ENCODE measurements around the gene UQCC2.
A peak's percentile ranks its signal among the peaks of the same experiment; 100 is the strongest.

The UQCC2 gene

DNA sequence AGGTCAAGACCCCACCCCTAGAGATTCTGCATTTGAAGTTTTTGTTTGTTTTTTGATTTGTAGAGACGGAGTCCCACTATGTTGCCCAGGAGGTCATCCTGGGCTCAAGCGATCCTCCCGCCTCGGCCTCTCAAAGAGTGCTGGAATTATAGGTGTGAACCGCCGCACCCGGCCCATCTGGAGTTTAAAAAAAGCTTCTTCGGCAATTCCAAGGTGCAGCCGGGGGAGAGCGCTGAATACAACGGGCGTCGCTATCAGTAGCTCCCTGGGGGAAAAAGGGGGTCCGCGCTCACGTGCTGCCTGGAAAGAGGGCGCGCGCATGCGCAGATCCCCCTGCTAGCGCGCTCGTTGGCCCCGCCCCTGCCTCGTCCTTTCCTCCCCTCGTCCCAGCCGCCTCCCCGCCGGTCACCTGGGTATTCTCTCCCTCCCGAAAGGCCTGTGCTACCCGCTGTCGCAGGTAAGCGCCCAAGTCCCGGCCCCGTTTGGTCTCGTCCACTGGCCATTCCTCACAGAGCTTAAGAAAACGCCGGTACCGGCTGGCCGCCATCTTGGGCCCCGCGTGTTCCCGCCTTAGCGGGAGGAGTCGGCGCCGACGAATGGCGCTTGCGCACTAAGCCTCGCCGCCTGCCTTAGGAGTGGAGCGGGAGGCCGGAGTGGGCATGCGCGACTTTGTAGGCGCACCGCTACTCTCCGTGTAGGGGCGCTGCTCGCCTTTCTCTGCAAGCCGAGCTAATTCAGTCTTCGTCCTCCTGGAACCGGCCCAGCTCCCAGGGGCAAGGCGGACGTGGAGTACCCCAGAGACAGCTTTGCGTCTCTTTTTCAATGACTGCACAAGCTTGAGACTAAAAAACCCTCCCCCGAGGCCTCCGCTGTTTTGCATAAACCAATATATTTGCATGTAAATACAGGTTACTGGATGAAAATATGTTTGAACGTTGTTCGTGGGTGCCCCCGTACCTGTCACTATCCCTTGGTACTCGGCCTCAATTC, at the start of gene UQCC2:
UQCC2 (minus strand) TSS at position 561 of the 990 bp plus-strand sequence; CDS start at position 547, 14 bp downstream.
- DNase-seq: peak; percentile 95

GRCh38 chr6:33759887-33760629, 48.6 kb upstream of the UQCC2 start:
- DNase-seq: no peak

GRCh38 chr6:33758815-33759216, 47.3 kb upstream of the UQCC2 start:
- DNase-seq: no peak

DNA sequence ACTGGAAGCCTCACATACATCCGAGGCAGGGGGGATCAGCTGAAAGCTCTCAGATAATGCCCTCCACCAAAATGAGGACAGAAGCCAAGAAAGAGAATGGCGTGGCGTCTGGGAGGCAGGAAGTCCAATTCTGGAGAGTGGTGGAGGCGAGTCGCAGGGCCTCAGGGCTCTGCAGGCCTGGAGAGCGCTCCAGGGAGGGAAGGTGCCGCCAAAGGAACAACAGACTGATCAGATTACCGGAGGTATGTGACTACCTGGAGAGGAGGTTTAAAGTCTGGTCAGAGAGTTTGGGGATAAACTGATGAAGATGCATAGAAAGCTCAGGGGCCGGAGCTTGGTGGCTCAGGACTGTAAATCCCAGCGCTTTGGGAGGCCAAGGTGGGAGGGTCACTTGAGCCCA, 46.4 kb upstream of the UQCC2 start:
- DNase-seq: no peak

- DNase-seq: no peak
These were observed 45.6 kb upstream of the UQCC2 start for GRCh38 chr6:33757113-33757512.

DNA sequence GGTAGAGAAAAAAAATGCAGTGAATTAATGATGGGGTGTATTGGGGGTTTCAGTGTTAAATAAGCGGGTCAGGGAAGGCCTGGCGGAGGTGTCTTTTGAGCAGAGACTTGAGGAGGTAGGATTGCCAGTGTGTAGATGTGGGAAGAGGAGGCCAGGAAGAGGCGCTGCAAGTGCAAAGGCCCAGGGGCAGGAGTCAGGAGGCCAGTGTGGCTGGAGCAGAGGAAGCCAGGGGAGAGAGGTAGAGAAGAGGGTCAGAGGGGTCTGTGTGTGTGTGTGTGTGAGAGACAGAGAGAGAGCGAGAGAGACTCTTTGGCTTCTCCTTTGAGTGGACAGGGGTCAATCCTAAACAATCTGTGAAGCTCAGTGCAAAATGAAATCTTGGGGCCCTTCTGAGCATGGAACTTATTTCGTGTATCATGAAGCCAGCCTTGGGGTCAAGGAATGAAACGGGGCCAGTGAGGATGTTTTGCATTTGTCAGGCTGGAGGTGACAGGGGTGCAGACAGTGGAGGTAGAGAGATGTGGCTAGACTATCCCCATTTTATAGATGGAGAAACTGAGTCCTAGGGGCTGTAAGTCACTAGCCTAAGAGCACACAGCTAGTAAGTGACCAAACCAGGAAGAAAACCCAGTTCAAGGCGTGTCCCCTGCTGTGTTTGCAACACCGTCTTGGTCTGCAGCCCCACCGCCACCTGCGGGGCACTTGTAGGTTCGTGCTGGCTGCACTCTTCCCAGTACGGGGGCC, 44.9 kb upstream of the UQCC2 start:
- DNase-seq: no peak

- no peak for DNase-seq
These were observed 43.8 kb upstream of the UQCC2 start for GRCh38 chr6:33755070-33755869.

DNA sequence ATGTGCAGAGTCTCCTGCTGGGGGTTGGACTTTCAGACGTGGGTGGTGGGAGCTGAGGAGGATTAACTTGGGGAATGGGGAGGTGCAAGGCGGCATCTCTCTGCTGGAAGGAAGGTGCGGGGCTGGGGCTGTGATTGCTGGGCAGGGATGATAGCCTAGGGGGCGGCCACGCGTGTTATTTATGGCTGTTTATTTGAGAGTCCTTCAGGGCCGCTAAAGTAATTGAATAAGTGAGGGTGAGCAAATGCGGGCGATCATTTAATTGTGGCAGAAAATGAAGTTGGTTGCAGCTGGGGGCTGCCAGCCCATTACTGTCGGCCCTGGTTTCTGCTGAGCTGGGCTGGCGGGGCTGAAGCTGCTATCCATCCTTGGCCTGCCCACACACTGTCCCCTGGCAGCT, 42.7 kb upstream of the UQCC2 start:
- no peak for DNase-seq

- DNase-seq: no peak
These were observed 41.1 kb upstream of the UQCC2 start for GRCh38 chr6:33752646-33753015.

GRCh38 chr6:33751771-33752645, 40.5 kb upstream of the UQCC2 start:
- no peak for DNase-seq

DNA sequence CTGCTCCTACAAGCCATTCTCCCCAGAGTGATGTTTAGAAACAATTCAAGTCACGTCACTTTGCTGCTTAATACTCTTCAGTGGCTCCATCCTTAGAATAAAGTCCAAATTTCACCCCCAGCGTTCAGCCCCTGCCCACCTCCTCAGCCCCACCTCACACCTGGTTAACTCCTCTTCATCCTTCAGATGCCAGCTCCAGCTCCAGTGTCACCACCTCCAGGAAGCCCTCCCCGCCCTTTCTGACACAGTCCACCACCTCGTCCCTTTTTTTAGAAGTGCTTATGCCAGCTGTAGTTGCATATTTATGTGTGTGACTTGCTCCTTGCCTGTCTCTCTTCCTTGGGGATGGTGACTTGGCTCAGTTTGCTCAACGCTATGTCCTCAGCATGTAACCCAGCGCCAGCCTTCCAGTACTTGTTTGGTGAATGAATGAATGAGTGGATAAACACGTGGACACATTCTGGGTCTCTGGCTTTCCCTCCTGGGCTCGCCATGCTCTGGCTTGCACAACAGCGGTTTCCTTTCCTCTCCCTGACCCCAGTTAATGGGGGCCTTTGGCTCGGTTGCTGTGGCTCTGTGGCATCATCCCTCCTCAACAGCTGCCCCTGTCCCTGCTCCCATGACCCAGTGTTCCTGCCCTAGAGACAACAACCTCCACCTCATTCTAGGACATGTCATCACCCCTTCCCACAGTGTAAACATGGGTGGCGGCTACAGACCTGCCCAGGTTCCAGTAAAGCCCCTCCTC, 38.9 kb upstream of the UQCC2 start:
- DNase-seq: no peak

GRCh38 chr6:33749401-33749800, 37.9 kb upstream of the UQCC2 start:
- no peak for DNase-seq

DNA sequence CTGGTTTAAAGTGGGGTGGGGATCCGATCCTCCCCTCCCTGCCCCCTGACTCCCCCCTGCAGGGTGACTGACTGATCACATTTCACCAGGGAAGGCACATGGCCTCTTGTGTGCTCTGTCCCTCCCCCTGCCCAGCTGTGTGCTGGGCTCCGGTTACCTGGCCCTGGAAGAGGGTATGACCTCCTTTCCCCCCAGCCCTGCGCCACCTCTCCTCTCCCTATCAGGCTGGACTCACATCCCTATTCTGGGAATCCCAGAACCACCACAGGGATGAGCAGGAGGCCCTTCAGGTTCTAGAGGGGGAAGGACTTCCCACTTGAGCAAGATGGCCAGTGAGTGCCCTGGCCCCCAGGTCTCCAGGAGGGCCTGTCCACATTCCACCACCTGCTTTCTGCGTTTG, 37.3 kb upstream of the UQCC2 start:
- DNase-seq: no peak

- DNase-seq: no peak
These were observed 36.3 kb upstream of the UQCC2 start for GRCh38 chr6:33747823-33748222.

GRCh38 chr6:33746651-33747100, 35.2 kb upstream of the UQCC2 start, which contains the start of gene IP6K3:
TSS of gene IP6K3 (minus strand) at chr6:33746905. CDS start at chr6:33735476, 11,429 bp downstream.
- no peak for DNase-seq

- DNase-seq: no peak
These were observed 34.6 kb upstream of the UQCC2 start for GRCh38 chr6:33746036-33746600.

GRCh38 chr6:33745548-33745947, 34.0 kb upstream of the UQCC2 start:
- DNase-seq: no peak

- DNase-seq: no peak
These were observed 33.5 kb upstream of the UQCC2 start for GRCh38 chr6:33744895-33745546.
